ENCODE measurements around the gene TNRC6C.

TNRC6C gene

GRCh38 chr17:78117027-78117981 is 158.8 kb downstream of the TNRC6C start:
- TF ChIP-seq MYC (IDR thresholded peaks at IDR 0.05; ENCODE audit: low read depth, low read length) (no peak), CTCF (IDR thresholded peaks at IDR 0.05; ENCODE audit: low read depth, low read length) (peak; percentile 14), POLR2A (IDR thresholded peaks at IDR 0.05; ENCODE audit: extremely low read depth, insufficient read length) (no peak), MAX (IDR thresholded peaks at IDR 0.05; ENCODE audit: low read depth, low read length) (no peak)
- DNase-seq (ENCODE audit: low read depth) = no peak

GRCh38 chr17:78118801-78119241 is 160.3 kb downstream of the TNRC6C start:
- H3K4me3 ChIP-seq (ENCODE audit: low read depth, low read length) = no peak overlapping the region
- TF ChIP-seq CTCF (IDR thresholded peaks at IDR 0.05; ENCODE audit: low read depth, low read length) = no peak
- no peak for TF ChIP-seq MAX (IDR thresholded peaks at IDR 0.05; ENCODE audit: low read depth, low read length)
- DNase-seq (ENCODE audit: low read depth) = no peak

More at GRCh38 chr17:78117027-78117981, 158.8 kb downstream of the TNRC6C start:
- H3K4me3 ChIP-seq (ENCODE audit: low read depth, low read length) = no peak overlapping the region

- no peak overlapping the region for H3K4me3 ChIP-seq (ENCODE audit: low read depth, low read length)
- DNase-seq (ENCODE audit: low read depth) = no peak
- TF ChIP-seq MAX (IDR thresholded peaks at IDR 0.05; ENCODE audit: low read depth, low read length) (no peak), MYC (IDR thresholded peaks at IDR 0.05; ENCODE audit: low read depth, low read length) (no peak), POLR2A (IDR thresholded peaks at IDR 0.05; ENCODE audit: extremely low read depth, insufficient read length) (no peak), CTCF (IDR thresholded peaks at IDR 0.05; ENCODE audit: low read depth, low read length) (no peak)
Measured at GRCh38 chr17:78120537-78120936, 162.0 kb downstream of the TNRC6C start.

GRCh38 chr17:78120971-78121800 is 162.7 kb downstream of the TNRC6C start:
- peak; percentile 43 for DNase-seq (ENCODE audit: low read depth)
- H3K4me3 ChIP-seq (ENCODE audit: low read depth, low read length) = no peak overlapping the region
- no peak for TF ChIP-seq MAX (IDR thresholded peaks at IDR 0.05; ENCODE audit: low read depth, low read length)
- TF ChIP-seq CTCF (IDR thresholded peaks at IDR 0.05; ENCODE audit: low read depth, low read length) = no peak
- no peak for TF ChIP-seq MYC (IDR thresholded peaks at IDR 0.05; ENCODE audit: low read depth, low read length)
- no peak for TF ChIP-seq POLR2A (IDR thresholded peaks at IDR 0.05; ENCODE audit: extremely low read depth, insufficient read length)

- DNase-seq (ENCODE audit: low read depth) = no peak
- TF ChIP-seq MYC (IDR thresholded peaks at IDR 0.05; ENCODE audit: low read depth, low read length) = no peak
- no peak for TF ChIP-seq POLR2A (IDR thresholded peaks at IDR 0.05; ENCODE audit: extremely low read depth, insufficient read length)
- no peak for TF ChIP-seq CTCF (IDR thresholded peaks at IDR 0.05; ENCODE audit: low read depth, low read length)
- no peak for TF ChIP-seq MAX (IDR thresholded peaks at IDR 0.05; ENCODE audit: low read depth, low read length)
- H3K4me3 ChIP-seq (ENCODE audit: low read depth, low read length) = no peak overlapping the region
Measured at GRCh38 chr17:78121801-78122215, 163.3 kb downstream of the TNRC6C start.

All from NB4 (cell line).